HCT116 (cell line): Measurements from ENCODE around the gene PGS1.

Source experiments
- CBX3 ChIP-seq: IDR thresholded peaks from 2 replicates; pipeline ENCODE4 v1.6.1; 2012; ENCODE audit warnings: low read depth
- EZH2 ChIP-seq: fragments of 200-600 bp; sonication (generic); IDR thresholded peaks from 2 replicates; pipeline ENCODE4 v1.6.1; 2017; ENCODE audit warnings: antibody characterized with exemption, mixed run types
- FOSL1 ChIP-seq: IDR thresholded peaks from 2 replicates; pipeline ENCODE4 v1.6.1; 2012; ENCODE audit warnings: low read depth
- POLR2A ChIP-seq: IDR thresholded peaks from 2 replicates; pipeline ENCODE4 v1.7.0; 2011; ENCODE audit warnings: borderline replicate concordance; ENCODE audit not compliant: insufficient read depth, insufficient read length; ENCODE audit errors: extremely low read depth
- POLR2AphosphoS5 ChIP-seq: IDR thresholded peaks from 2 replicates; pipeline ENCODE4 v1.6.1; 2011; ENCODE audit warnings: mild to moderate bottlenecking, low read depth, low read length, moderate library complexity
- RAD21 ChIP-seq: IDR thresholded peaks from 2 replicates; pipeline ENCODE4 v1.6.1; 2012; ENCODE audit warnings: low read depth, mild to moderate bottlenecking
- SIN3A ChIP-seq: IDR thresholded peaks from 2 replicates; pipeline ENCODE4 v1.6.1; 2012; ENCODE audit warnings: low read depth
- YY1 ChIP-seq: IDR thresholded peaks from 2 replicates; pipeline ENCODE4 v1.6.1; 2011; ENCODE audit warnings: low read length, low read depth, moderate library complexity, mild to moderate bottlenecking; ENCODE audit not compliant: insufficient replicate concordance; ENCODE audit errors: extremely low read depth
- TF ChIP-seq, protein P1 (sequence below), 3 experiments: fragments of 200-600 bp in 1 of 3; sonication (generic) in 1 of 3; IDR thresholded peaks in 2 of 3; conservative IDR thresholded peaks in 1 of 3; 2 replicates each; pipeline ENCODE4 v1.5.1; 2012 to 2017; ENCODE audit warnings: low read depth in 2 of 3, low read length in 2 of 3, antibody characterized with exemption in 1 of 3, borderline replicate concordance in 1 of 3, control low read depth in 1 of 3, mild to moderate bottlenecking in 1 of 3, mixed read lengths in 1 of 3, mixed run types in 1 of 3, moderate library complexity in 1 of 3; ENCODE audit not compliant: insufficient read depth in 1 of 3
- TF ChIP-seq, protein P2 (sequence below): IDR thresholded peaks from 2 replicates; pipeline ENCODE4 v1.6.1; 2012
- TF ChIP-seq, protein P3 (sequence below): IDR thresholded peaks from 2 replicates; pipeline ENCODE4 v1.6.1; 2012

DNA sequence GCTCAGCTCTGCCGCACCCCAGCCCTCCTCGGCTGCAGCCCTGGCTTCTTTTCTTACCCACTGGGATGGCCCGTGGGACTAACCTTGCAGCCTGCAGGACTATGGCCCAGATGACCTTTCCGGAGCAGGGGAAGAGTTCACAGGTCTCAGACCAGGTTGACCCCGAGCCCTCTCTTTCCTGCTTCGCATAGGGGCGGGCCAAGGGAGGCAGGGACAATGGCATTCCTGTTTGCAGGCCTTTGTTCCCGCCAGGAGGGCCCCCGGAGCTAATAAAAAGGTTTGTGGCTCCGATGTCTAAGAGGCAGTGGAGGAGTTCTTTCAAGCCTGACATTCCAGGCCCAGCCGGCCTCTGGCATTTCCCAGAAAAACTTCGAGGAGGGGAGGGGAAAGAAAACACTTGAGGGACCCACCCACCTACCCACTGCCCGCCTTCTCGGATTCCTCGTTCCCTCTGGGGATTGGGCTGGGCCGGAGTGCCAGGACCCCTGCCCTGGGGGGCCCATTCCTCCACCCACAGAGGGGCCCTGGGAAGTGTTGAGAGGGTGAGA, 12.8 kb upstream of the PGS1 start:
- TF ChIP-seq, protein P1, sequence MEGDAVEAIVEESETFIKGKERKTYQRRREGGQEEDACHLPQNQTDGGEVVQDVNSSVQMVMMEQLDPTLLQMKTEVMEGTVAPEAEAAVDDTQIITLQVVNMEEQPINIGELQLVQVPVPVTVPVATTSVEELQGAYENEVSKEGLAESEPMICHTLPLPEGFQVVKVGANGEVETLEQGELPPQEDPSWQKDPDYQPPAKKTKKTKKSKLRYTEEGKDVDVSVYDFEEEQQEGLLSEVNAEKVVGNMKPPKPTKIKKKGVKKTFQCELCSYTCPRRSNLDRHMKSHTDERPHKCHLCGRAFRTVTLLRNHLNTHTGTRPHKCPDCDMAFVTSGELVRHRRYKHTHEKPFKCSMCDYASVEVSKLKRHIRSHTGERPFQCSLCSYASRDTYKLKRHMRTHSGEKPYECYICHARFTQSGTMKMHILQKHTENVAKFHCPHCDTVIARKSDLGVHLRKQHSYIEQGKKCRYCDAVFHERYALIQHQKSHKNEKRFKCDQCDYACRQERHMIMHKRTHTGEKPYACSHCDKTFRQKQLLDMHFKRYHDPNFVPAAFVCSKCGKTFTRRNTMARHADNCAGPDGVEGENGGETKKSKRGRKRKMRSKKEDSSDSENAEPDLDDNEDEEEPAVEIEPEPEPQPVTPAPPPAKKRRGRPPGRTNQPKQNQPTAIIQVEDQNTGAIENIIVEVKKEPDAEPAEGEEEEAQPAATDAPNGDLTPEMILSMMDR (IDR thresholded peaks at IDR 0.05 in 2 of 3, conservative IDR thresholded peaks at IDR 0.05 in 1 of 3; ENCODE audit: borderline replicate concordance in 1 of 3, insufficient read depth in 1 of 3, low read depth in 2 of 3, low read length in 2 of 3): no peak
- TF ChIP-seq FOSL1: no peak
- no peak for TF ChIP-seq SIN3A
- TF ChIP-seq POLR2AphosphoS5: no peak
- TF ChIP-seq, protein P2, sequence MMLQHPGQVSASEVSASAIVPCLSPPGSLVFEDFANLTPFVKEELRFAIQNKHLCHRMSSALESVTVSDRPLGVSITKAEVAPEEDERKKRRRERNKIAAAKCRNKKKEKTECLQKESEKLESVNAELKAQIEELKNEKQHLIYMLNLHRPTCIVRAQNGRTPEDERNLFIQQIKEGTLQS: no peak
- TF ChIP-seq YY1: no peak
- TF ChIP-seq POLR2A: no peak
- no peak for TF ChIP-seq EZH2
- TF ChIP-seq, protein P3, sequence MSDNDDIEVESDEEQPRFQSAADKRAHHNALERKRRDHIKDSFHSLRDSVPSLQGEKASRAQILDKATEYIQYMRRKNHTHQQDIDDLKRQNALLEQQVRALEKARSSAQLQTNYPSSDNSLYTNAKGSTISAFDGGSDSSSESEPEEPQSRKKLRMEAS: no peak
- no peak for TF ChIP-seq RAD21
- no peak for TF ChIP-seq CBX3
